Measurements from ENCODE around the gene GPHA2.
A peak's percentile ranks its signal among the peaks of the same experiment; 100 is the strongest.

- TF ChIP-seq POLR2A (IDR thresholded peaks at IDR 0.05) = peak in 1 of 2 donors; percentile 26
- TF ChIP-seq CTCF (IDR thresholded peaks at IDR 0.05) = peak; percentile 94 to 98 (median 96)
Observed at GRCh38 chr11:64887757-64888405, 47.8 kb downstream of the GPHA2 start.

All from uterus (tissue), 2 donors.